GF-D8 (cell line): ENCODE measurements around the gene CYP11A1.
A peak's percentile ranks its signal among the peaks of the same experiment; 100 is the strongest.
"Not testable (repeated sequence)": the region's sequence is repeated elsewhere in the genome, so short reads cannot be mapped to it uniquely, and the experiment has no call there.

Experiments
- DNase-seq: peaks from one replicate; lab custom pipeline; 2025; lab: John Stamatoyannopoulos, UW

Gene CYP11A1

GRCh38 chr15:74400915-74401757 lies 33.7 kb upstream of the CYP11A1 start:
- DNase-seq, result no peak

GRCh38 chr15:74400313-74400860 lies 32.9 kb upstream of the CYP11A1 start:
- peak; percentile 23 for DNase-seq

- DNase-seq, result peak; percentile 27
Observed at GRCh38 chr15:74399511-74400312, 32.3 kb upstream of the CYP11A1 start.

- DNase-seq, result no peak
Observed at GRCh38 chr15:74399100-74399499, 31.7 kb upstream of the CYP11A1 start.

GRCh38 chr15:74398183-74398582 lies 30.7 kb upstream of the CYP11A1 start:
- no peak for DNase-seq

GRCh38 chr15:74397239-74398068 lies 30.0 kb upstream of the CYP11A1 start:
- no peak for DNase-seq

GRCh38 chr15:74396445-74397238 lies 29.2 kb upstream of the CYP11A1 start:
- DNase-seq, result no peak

GRCh38 chr15:74396146-74396438 lies 28.6 kb upstream of the CYP11A1 start:
- DNase-seq, result no peak

GRCh38 chr15:74395319-74396145 lies 28.1 kb upstream of the CYP11A1 start:
- no peak for DNase-seq

GRCh38 chr15:74394090-74394846 lies 26.8 kb upstream of the CYP11A1 start:
- no peak for DNase-seq

GRCh38 chr15:74393423-74393822 lies 26.0 kb upstream of the CYP11A1 start:
- no peak for DNase-seq

- no peak for DNase-seq
Observed at GRCh38 chr15:74392902-74393301, 25.5 kb upstream of the CYP11A1 start.

GRCh38 chr15:74392451-74392830 lies 25.0 kb upstream of the CYP11A1 start:
- DNase-seq, result no peak

- no peak for DNase-seq
Observed at GRCh38 chr15:74391582-74392450, 24.4 kb upstream of the CYP11A1 start.

GRCh38 chr15:74390647-74391288 lies 23.3 kb upstream of the CYP11A1 start:
- peak; percentile 29 for DNase-seq

GRCh38 chr15:74390049-74390646 lies 22.7 kb upstream of the CYP11A1 start:
- DNase-seq, result not testable (repeated sequence)

GRCh38 chr15:74389241-74390048 lies 22.0 kb upstream of the CYP11A1 start:
- DNase-seq, result peak; percentile 94
